GM21576 (cell line): Measurements from ENCODE around the gene CNGB1.
"Not testable (repeated sequence)": the region's sequence is repeated elsewhere in the genome, so short reads cannot be mapped to it uniquely, and the experiment has no call there.

Experiments used
- ATAC-seq: cut with Tn5 transposase; IDR thresholded peaks from one replicate; pipeline ENCODE4 v1.9.1; 2021; ENCODE audit warnings: mild to moderate bottlenecking, moderate library complexity; ENCODE audit not compliant: unreplicated experiment

CNGB1 gene

DNA sequence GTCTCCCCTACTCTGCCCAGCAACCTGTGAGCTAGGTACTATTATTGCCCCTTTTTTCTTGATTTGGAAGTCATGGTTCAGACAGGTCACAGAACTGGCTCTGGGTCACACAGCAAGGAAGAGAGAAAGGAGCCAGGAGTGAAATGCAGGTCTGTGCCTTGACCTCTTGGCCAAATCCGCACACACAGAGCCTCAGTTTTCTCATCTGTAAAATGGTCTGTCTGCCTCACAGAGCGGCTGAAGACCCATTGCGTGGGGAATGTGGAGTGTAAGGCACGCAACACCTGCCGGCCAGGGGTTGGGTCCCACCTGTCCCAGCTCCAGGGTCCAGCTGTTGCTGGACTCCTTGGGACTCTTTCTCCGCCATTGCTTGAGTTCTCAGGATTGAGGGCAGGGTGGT lies 32.4 kb downstream of the CNGB1 start:
- no peak for ATAC-seq

DNA sequence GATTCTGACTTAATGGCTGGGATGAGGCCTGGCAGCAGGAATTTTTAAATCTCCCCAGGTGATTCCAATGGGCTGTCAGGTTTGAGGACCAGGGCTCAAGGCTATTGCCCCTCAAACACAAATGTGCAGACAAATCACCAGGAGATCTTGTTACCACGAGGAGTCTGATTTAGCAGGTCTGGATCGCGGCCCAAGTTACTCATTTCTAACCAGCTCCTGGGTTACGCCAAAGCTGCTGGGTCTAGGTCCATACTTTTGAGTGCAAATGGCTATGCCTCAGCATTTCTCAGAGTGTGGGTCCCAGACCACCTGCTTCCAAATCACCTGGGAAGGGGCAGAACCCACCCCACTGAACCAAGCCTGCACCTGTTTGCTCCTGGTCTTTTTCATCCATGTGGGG lies 33.1 kb downstream of the CNGB1 start:
- ATAC-seq: no peak

DNA sequence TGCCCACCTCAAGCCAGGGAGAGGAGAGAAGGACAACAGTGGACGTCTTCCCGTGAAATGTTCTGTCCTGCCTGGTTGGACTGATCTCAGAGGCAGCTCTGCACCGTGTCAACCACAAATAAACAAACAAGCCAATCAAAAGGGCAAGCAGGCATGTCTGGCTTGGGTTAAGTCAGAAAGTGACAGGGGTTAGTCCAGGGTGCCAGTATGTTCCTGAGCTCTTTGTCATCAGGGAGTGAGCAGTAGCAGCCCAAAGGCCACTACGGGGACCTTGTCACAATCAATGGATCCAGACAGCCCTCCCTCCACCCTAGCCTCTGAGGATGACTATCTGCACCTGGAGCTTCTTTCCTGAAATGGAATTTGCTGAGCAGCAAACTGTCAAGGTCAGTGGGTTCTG lies 35.0 kb downstream of the CNGB1 start:
- no peak for ATAC-seq

DNA sequence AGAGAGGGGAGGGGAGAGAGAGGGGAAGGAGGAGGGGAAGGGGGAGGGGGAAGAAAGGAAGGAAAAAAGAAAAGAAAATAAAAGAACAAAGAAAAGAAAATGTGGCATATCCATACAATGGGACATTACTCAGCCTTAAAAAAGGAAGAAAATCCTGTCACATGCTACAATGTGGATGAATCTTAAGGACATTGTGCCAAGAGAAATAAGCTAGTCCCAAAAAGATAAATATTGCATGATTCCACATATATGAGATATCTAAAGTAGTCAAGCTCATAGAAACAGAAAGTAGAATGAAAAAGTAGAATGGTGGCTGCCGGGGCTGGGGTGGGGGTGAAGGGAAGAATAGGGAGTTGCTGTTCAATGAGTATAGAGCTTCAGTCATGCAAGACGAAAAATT lies 40.4 kb downstream of the CNGB1 start:
- ATAC-seq: no peak

DNA sequence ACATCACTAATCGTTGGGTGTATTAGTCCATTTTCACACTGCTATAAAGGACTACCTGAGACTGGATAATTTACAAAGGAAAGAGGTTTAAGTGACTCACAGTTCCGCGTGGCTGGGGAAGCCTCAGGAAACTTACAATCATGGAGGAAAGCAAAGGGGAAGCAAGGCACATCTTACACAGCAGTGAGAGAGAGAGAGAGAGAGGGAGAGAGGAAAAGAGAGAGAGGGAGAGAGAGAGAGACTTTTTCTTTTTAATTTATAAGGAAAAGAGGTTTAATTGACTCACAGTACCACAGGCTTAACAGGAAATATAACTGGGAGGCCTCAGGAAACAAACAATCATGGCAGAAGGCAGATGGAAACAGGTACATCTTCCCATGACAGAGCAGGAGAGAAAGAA lies 41.7 kb downstream of the CNGB1 start:
- ATAC-seq: no peak

DNA sequence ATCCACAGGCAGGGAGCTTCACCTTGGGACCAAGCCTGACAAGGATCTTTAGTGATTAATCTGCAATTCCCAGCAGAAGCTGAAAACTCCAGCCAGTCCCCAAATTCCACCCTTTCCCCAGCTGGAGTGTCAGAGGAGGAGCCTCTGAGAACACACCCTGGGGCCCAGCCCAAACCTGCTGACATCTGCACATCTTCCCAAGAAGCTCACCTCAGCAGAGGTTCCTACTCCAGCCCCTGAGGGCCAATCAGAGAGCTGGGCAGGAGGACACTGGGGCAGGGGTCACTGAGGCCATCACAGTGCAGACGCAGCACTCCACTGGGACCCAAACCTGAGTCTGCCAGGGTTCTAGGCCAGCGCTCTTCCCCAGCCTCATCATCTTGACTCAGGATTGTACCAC lies 44.9 kb downstream of the CNGB1 start:
- no peak for ATAC-seq

DNA sequence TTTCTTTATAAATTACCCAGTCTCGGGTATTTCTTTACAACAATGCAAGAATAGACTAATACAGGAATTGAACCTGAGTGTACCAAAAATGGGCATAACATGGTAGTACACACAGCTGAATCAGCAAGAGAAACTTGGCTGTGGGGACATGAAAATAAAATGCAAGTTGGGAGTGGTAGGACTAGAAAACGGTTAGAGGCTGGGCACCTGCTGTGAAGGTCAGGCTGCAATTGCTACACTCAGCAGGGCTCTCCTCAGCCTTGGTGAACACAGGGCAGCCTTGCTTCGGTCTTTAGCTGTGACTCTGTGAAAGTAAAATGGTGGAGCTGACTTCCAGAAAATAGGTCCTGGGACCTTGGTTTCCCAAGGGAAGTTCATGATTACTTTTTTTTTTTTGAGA lies 45.6 kb downstream of the CNGB1 start:
- no peak for ATAC-seq

DNA sequence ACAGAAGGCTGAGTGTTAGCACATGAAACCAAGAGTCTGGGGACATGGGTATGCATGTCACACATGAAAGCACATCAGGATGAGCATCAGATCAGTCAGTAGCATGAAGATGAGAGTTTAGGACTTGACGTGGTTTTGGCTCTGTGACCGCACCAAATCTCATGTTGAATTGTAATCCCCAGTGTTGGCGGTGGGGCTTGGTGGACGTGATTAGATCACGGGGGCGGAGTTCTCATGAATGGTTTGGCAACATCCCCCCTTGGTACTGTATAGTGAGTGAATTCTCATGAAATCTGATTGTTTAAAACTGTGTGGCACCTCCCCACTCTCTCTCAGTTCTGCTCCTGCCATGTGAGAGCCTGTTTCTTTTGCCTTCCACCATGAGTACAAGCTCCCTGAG lies 46.4 kb downstream of the CNGB1 start:
- ATAC-seq: no peak

DNA sequence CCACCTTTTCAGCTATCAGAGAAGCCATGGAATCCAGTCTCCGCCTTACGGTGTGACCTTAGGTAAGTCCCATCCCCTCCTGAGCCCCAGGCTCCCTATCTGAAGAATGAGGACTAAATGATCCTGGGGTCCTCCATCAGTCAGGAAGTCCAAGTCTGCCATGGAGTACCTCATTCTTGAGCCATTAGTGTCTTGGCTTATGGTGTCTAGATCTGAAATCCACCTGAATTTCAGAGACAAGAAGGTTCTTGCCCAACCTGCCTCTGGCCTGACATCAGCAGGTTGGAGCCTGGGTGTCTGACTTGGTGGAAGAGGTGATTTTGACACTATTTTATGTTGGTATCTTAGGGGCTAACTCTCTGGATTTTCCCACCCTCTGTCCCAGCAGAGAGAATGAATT lies 47.1 kb downstream of the CNGB1 start:
- ATAC-seq: no peak

DNA sequence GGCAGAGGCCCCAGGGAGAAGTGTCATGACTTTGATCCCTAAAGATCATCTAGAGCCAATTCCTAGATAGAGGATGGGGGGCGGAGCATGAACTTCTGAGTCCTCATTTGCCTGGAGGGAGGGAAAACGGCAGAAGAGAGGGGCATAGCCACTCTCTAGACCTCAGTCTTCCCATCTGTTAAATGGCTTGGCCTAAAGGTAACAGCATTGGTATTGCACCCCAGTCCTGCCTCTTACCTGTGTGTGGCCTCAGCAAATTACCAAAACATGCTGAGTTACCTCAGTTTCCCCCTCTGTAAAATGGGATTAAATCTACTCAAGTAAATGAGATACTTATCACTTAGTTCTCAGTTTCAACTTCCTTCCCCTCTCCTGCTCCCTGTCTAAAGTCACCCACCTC lies 47.5 kb downstream of the CNGB1 start:
- ATAC-seq: no peak

DNA sequence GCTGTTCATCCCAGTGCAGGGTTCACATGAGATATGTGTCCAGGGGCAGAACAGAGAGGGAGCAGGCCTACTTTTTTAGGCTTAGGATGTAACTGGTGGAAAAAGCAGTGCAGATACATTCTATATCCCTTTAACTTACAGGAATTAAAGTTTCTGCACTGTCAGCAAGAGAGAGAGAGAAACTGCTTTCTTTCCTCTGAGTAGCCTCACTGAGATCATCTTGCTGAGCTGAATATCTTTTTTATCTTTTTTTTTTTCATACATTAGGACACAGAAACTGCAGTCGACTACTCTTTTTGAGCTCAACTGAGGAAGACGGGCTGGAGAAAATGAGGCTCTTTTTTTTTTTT lies 50.1 kb downstream of the CNGB1 start:
- ATAC-seq: no peak

DNA sequence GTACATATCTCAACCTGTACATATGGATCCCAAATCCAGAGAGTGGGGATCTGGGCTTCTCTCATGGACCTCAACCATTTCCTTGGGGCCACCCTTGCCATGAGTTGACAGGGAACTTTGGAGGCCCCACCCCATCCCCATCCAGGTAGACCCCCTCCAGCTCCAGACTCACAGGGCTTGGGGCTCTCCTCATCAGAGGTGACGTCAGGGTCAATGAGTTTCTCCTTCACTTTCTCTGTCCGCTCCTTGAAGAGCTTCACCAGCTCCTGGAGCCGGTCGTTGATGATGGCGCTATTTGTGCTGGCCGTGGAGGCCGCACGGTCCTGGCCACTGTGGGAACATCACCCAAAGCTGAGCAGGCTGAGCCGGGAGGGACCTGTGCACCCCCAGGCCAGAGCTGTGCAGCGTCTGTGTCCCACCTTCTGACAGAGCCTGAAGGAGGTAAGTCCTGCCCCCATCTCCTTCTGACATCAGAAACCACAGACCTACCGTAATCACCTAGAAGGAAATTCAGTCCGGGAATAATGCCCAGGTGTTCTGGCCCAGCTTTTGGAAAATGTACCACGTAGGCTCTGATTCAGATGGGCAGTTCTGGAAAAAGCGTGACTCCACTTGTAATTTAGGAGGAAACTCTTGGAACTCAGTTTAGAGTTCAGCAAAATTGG lies 50.6 kb downstream of the CNGB1 start:
- ATAC-seq: no peak

DNA sequence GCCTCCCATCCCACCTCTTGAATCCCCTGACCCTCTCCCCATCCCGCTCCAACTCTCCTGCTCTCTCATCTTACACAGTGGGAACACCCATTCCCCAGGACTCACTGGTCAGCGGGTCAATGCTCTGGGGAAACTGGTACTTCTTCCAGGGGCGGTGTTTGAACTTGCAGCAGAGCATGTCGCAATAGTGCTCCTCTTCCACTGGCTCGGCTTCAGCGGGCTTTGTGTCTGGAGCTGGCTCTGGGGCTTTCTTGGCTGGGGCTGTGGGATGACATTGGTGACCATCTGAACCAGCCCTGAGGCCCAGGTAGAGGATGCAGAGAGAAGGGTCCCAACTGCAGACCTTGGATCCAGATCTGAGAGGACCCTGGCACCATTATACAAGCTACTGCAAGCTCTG lies 51.9 kb downstream of the CNGB1 start:
- no peak for ATAC-seq

DNA sequence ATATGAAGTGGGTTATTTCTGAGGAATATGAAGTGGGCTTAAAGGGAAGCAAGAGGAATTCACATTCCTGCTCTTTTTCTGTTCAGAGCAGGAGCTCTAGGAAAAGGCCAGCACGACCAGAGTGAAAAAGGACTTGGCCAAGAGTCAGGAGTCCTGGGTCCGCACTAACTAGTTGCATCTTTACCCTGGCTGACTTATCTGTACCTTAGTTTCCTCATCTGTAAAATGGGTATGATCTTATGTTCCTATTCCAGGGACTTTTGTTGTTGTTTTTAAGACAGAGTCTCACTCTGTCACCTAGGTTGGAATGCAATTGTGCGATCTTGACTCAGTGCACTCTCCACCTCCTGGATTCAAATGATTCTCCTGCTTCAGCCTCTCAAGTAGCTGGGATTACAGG lies 52.5 kb downstream of the CNGB1 start:
- no peak for ATAC-seq

DNA sequence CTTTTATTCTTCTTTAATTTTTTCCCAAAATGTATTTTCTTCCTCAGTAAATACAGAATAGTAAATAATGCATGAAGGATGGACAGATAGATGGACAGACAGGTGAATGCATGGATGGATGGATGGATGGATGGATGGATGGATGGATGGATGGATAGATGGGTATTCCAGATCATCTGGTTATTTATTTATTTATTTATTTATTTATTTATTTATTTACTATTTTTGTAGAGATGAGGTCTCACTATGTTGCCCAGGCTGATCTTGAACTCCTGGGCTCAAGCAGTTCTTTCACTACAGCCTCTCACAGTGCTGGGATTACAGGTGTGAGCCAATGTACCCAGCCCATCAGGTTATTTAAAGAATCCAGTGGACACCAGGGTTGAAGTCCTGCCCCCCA lies 53.0 kb downstream of the CNGB1 start:
- not testable (repeated sequence) for ATAC-seq

DNA sequence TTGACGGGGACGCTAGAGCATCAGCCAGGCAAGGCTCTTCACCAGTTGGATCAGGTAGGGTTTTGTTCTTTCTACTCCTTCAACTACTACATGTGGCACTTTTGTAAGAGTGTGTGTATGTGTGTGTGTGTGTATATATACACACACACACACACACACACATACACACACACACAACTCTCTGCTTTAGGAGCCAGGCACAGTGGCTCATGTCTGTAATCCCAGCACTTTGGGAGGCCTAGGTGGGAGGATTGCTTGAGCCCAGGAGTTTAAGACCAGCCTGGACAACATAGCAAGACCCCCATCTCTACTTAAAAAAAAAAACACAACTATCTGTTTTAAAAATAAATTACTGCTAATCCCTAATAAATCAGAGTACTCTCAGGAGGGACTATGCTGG lies 53.4 kb downstream of the CNGB1 start:
- not testable (repeated sequence) for ATAC-seq

DNA sequence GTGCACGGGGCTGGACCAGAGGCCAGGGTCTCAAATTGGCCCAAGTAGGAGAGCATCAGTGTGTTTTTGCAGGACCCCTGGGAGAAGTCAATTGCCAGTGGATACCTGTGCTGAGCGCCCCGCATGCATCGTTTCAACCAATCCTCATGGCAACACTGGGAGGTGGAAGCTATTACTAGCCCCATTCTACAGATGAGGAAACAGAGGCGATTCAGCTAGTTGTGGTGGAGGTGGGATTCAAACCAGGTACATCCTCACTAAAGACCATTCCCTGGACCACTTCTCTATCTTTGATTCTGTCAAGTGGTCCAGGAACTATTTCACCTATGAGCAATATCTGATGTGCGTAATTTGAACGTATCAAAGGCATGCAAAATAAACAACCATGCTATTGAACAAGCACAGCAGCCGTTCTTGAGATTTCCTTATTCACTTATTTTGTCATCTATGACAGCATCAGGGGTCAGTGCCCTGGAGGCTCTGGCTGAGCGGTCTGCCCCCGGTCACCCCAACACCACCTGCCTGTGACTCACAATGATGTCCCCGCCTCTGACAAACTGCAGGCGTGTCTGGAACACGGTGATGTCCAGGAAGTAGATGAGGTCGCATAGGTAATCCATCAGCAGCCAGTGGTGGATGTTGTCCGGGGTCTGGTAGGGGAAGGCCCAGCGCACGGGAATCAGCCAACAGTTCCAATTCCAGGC lies 54.0 kb downstream of the CNGB1 start:
- ATAC-seq: no peak

DNA sequence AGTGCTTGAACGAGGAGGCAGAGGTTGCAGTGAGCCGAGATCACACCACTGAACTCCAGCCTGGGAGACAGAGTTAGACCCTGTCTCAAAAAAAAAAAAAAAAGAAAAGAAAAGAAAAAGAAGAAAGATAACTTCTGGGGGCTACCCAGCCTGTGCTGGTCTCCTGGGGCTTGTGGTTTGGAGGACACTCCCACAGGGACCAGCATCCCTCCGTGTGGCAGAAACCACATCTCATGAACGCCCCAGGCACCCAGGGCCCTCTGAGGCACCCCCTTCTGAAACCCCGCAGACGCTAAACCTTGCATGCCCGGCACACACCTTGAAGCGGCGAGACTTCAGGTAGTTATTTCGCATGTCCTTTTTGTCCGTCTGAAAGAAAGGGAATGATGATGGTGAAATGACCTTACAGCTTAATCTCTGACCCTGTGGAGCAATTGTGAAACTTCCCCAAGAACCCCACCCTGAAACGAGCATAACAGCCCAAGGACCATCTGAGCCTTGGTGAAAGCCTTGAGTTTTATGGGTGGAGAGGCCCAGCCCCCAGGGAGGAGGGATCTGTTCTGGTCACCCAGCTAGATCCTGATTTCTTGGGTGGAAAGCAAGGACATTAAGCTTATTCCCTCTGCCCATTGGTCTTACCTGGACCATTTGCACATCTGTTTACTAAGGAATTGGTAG lies 55.0 kb downstream of the CNGB1 start:
- ATAC-seq: no peak

DNA sequence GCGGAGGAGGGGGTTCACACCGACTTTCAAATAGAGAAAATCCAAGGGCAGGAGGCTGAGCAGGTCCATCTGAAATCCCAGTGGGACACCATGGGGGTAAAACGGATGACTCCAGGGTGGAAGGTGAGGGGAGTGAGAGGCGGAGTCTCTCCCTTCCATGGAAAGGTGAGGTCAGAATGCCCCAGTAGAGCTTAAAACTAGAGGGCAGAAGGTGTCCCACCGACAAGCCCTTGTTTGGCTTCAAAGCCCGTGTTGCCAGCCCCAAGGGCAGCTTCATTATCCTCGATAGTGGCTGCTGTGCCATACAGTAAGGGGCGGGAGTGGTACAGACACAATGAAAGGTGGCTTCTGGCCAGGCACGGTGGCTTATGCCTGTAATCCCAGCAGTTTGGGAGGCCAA lies 55.7 kb downstream of the CNGB1 start:
- no peak for ATAC-seq

DNA sequence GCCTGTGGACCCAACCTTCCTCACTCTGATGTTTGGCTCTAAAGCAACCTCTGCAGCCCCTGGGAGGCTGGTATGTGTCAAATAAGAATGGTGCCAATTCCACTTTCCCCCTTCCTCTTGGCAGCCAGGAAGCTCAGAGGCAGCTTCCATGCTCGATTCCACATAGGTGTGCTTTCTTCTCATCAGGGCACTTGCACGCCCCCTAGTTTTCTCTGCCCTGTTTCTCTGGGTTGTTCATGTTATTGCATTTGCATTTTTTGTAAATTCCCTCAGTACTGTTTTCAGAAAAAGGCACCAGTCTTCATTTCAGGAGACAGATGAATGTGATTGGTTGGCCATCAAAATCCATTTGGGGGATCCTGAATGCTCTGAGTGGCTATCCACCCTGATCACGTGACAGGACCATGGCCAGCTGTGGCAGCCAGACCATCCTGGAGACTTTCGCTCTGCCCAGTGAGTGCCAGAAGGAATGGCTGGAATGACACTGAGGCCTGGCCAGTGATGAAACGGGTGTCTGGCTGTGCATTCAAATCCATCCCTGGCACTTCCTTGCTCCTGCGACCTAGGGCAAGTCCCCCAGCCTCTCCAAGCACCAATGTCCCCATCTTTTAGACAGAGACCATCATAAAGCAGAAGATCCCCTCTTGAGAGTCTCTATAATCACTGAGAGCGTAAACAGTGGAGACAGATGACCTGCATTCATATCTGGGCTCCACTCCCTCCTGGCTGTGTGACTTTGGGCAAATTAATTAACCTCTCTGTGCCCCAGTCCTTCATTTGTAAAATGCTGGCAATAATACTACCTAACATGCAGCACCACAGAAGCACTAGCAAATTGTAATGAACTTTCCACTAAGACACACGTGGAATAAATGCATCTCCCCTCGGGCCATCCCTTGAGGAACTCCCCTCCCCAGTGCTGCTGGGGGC lies 56.4 kb downstream of the CNGB1 start:
- no peak for ATAC-seq

DNA sequence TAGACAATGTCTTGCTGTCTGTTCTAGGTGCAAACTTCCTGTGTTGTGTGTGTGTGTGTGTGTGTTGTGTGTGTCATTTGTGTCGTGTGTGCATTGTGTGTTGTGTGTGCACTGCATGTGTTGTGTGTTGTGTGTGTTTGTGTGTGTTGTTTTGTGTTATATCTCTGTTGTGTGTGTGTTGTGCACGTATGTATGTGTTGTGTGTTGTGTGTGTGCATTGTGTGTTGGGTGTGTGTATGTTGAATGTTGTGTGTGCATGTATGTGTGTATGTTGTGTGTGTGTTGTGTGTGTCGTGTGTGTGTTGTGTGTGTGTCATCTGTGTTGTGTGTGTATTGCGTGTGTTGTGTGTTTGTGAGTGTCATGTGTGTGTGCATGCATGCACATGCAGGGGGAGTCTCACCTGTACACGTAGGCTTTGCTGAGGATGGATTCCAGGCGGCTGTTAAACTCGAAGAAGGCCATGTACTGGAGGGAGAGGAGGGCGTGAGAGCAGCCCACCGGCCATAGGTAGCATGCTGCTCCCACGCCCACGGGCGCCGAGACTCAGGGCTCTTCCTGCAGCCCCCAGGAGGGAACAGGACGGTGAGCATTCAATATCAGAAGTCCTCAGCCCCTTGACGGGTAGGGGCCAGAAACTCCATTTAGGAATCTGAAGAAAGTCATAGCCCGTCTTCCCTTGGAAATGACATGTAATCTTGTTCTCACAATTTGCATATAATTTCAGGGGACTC lies 58.2 kb downstream of the CNGB1 start:
- ATAC-seq: no peak
